HUES48 (cell line): Measurements from ENCODE around the gene CD81.
A peak's percentile ranks its signal among the peaks of the same experiment; 100 is the strongest.
"Not testable (repeated sequence)": the region's sequence is repeated elsewhere in the genome, so short reads cannot be mapped to it uniquely, and the experiment has no call there.

Source experiments
- H3K27ac ChIP-seq: one replicate; pipeline ENCODE4 v1.7.0; 2013; ENCODE audit warnings: low read depth, low read length, inconsistent platforms
- H3K27me3 ChIP-seq: 2 replicates; pipeline ENCODE4 v1.6.1; 2013; ENCODE audit warnings: mild to moderate bottlenecking, low read length; ENCODE audit not compliant: control insufficient read depth, insufficient read depth
- H3K36me3 ChIP-seq: 2 replicates; pipeline ENCODE4 v1.6.1; 2013; ENCODE audit warnings: low read length; ENCODE audit not compliant: control insufficient read depth, insufficient read depth
- H3K4me1 ChIP-seq: 2 replicates; pipeline ENCODE4 v1.6.1; 2013; ENCODE audit warnings: mild to moderate bottlenecking, low read length; ENCODE audit not compliant: control insufficient read depth, insufficient read depth
- H3K4me3 ChIP-seq: 2 replicates; pipeline ENCODE4 v1.5.1; 2013; ENCODE audit warnings: mild to moderate bottlenecking, low read depth, low read length
- H3K9ac ChIP-seq: 2 replicates; pipeline ENCODE4 v1.6.1; 2013; ENCODE audit warnings: mild to moderate bottlenecking, low read depth, low read length, moderate library complexity
- H3K9me3 ChIP-seq: 2 replicates; pipeline ENCODE4 v1.6.1; 2013; ENCODE audit warnings: low read length; ENCODE audit not compliant: control insufficient read depth, insufficient read depth

CD81 gene

GRCh38 chr11:2376751-2377451, at the start of gene CD81:
CD81 (plus strand) TSS chr11:2377310; CDS start chr11:2377550, 240 bp downstream.
- Histone ChIP-seq H3K9ac (peak within 1 kb of the TSS; percentile 78), H3K27me3 (no peaks in the 10 kb centered on the region), H3K9me3 (no peaks in the 10 kb centered on the region), H3K4me1 (peaks cover 5% of the 10 kb centered on the region; the same call in 1 of the 2 replicates), H3K36me3 (no peaks in the 10 kb centered on the region), H3K4me3 (peak within 1 kb of the TSS; percentile 96), H3K27ac (peak within 1 kb of the TSS; percentile 58)

- Histone ChIP-seq H3K9me3 (peaks cover 9% of the 10 kb centered on the region), H3K27me3 (no peaks in the 10 kb centered on the region), H3K9ac (no peak overlapping the region), H3K27ac (no peak overlapping the region), H3K4me3 (no peak overlapping the region), H3K4me1 (no peaks in the 10 kb centered on the region), H3K36me3 (no peaks in the 10 kb centered on the region)
Measured at GRCh38 chr11:2328021-2328420, 49.1 kb upstream of the CD81 start.

GRCh38 chr11:2328656-2329354, 48.3 kb upstream of the CD81 start:
- no peak overlapping the region for H3K9ac ChIP-seq
- H3K4me3 ChIP-seq = no peak overlapping the region
- no peak overlapping the region for H3K27ac ChIP-seq
- H3K36me3 ChIP-seq = no peaks in the 10 kb centered on the region
- peaks cover 9% of the 10 kb centered on the region for H3K9me3 ChIP-seq
- H3K27me3 ChIP-seq = no peaks in the 10 kb centered on the region
- no peaks in the 10 kb centered on the region for H3K4me1 ChIP-seq

- no peaks in the 10 kb centered on the region for H3K27me3 ChIP-seq
- H3K4me3 ChIP-seq = no peak overlapping the region
- H3K9ac ChIP-seq = no peak overlapping the region
- peaks cover 9% of the 10 kb centered on the region for H3K9me3 ChIP-seq
- no peaks in the 10 kb centered on the region for H3K36me3 ChIP-seq
- H3K4me1 ChIP-seq = no peaks in the 10 kb centered on the region
- no peak overlapping the region for H3K27ac ChIP-seq
Measured at GRCh38 chr11:2329551-2329950, 47.6 kb upstream of the CD81 start.

DNA sequence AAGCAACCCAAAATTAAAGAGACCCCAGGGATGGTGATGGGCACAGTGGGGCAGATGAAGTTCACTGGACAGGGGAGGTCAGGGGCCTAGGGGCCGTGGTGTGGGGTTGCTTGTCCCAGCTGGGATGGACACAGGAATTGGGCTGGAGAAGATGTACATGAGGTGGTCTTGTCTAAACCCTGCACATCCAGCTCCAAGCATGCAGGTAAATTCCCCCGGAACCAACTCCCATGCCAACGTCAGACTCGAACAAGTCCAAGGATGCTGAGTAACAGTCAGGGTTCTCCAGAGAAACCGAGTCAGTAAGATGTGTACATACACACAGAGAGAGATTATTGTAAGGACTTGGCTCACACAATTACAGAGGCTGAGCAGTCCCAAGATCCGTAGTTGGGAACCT, 46.4 kb upstream of the CD81 start:
- peaks cover 9% of the 10 kb centered on the region for H3K9me3 ChIP-seq
- H3K27ac ChIP-seq = no peak overlapping the region
- no peaks in the 10 kb centered on the region for H3K27me3 ChIP-seq
- no peaks in the 10 kb centered on the region for H3K36me3 ChIP-seq
- H3K4me1 ChIP-seq = no peaks in the 10 kb centered on the region
- no peak overlapping the region for H3K4me3 ChIP-seq
- no peak overlapping the region for H3K9ac ChIP-seq

- no peak overlapping the region for H3K27ac ChIP-seq
- no peaks in the 10 kb centered on the region for H3K27me3 ChIP-seq
- no peaks in the 10 kb centered on the region for H3K36me3 ChIP-seq
Measured at GRCh38 chr11:2331404-2331803, 45.7 kb upstream of the CD81 start.

DNA sequence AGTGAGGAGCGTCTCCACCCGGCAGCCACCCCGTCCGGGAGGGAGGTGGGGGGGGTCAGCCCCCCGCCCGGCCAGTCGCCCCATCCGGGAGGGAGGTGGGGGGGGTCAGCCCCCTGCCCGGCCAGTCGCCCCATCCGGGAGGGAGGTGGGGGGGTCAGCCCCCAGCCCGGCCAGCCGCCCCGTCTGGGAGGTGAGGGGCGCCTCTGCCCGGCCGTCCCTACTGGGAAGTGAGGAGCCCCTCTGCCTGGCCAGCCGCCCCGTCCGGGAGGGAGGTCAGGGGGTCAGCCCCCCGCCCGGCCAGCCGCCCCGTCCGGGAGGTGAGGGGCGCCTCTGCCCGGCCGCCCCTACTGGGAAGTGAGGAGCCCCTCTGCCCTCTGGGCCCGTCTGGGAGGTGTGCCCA, 44.5 kb upstream of the CD81 start:
- H3K4me3 ChIP-seq, H3K36me3 ChIP-seq, H3K4me1 ChIP-seq, H3K9ac ChIP-seq, H3K9me3 ChIP-seq, H3K27me3 ChIP-seq, H3K27ac ChIP-seq: not testable (repeated sequence)

More at GRCh38 chr11:2331404-2331803, 45.7 kb upstream of the CD81 start:
- Histone ChIP-seq H3K4me3 (no peak overlapping the region), H3K9ac (no peak overlapping the region), H3K4me1 (no peaks in the 10 kb centered on the region), H3K9me3 (peaks cover 9% of the 10 kb centered on the region)

- not testable (repeated sequence) for H3K27me3 ChIP-seq, H3K4me1 ChIP-seq, H3K4me3 ChIP-seq, H3K9me3 ChIP-seq, H3K9ac ChIP-seq, H3K36me3 ChIP-seq, H3K27ac ChIP-seq
Measured at GRCh38 chr11:2333486-2334205, 43.5 kb upstream of the CD81 start.

GRCh38 chr11:2335286-2335685, 41.8 kb upstream of the CD81 start:
- not testable (repeated sequence) for H3K9me3 ChIP-seq, H3K27ac ChIP-seq, H3K36me3 ChIP-seq, H3K9ac ChIP-seq, H3K27me3 ChIP-seq, H3K4me3 ChIP-seq
- peaks cover 21% of the 10 kb centered on the region for H3K4me1 ChIP-seq

- not testable (repeated sequence) for H3K27me3 ChIP-seq, H3K9me3 ChIP-seq, H3K9ac ChIP-seq, H3K36me3 ChIP-seq, H3K4me3 ChIP-seq
- Histone ChIP-seq H3K4me1 (peaks cover 21% of the 10 kb centered on the region), H3K27ac (peak overlapping the region; percentile 51)
Measured at GRCh38 chr11:2338760-2339159, 38.4 kb upstream of the CD81 start.

GRCh38 chr11:2342557-2342956, 34.6 kb upstream of the CD81 start:
- H3K27ac ChIP-seq = no peak overlapping the region
- peaks cover 21% of the 10 kb centered on the region for H3K4me1 ChIP-seq
- no peaks in the 10 kb centered on the region for H3K36me3 ChIP-seq
- H3K9ac ChIP-seq = no peak overlapping the region
- no peaks in the 10 kb centered on the region for H3K27me3 ChIP-seq
- peaks cover 6% of the 10 kb centered on the region; the same call in 1 of the 2 replicates for H3K9me3 ChIP-seq
- H3K4me3 ChIP-seq = no peak overlapping the region
